PC-9 (cell line): ENCODE measurements around the gene MCCD1.

ENCODE experiments used
- CTCF ChIP-seq: fragments of 200-600 bp; sonication (generic); conservative IDR thresholded peaks from 2 replicates; pipeline ENCODE4 v1.6.1; 2017; ENCODE audit warnings: mixed run types, antibody characterized with exemption, mild to moderate bottlenecking, moderate library complexity
- EZH2 ChIP-seq: fragments of 200-600 bp; sonication (generic); IDR thresholded peaks from 2 replicates; pipeline ENCODE4 v1.8.0; 2017; ENCODE audit warnings: antibody characterized with exemption, low read depth

- no peak for TF ChIP-seq CTCF
- TF ChIP-seq EZH2: no peak
These were observed 28.9 kb downstream of the MCCD1 start for GRCh38 chr6:31557443-31558317.
